ENCODE data around the gene CASP5.

DNA sequence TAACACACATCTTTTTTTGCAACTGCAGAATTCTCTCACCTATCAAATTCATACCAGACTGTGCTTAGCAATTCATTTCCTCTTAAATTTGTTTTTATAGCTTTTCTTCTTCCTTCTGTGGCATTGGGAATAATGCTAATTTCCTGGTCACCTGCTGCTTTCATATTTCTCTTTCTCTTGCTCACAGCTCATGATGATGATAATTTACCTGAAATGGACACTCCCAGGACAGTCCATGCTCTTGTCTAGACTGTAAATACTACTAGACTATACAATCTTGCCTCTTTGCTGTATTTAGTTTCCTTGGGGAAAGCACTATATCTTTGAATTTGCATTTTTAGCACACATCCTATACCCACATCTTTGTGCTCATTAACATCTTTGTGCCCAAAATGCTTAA, 15.5 kb downstream of the CASP5 start:
- TF ChIP-seq POLR2A (IDR thresholded peaks at IDR 0.05), result no peak
- TF ChIP-seq, protein P1, sequence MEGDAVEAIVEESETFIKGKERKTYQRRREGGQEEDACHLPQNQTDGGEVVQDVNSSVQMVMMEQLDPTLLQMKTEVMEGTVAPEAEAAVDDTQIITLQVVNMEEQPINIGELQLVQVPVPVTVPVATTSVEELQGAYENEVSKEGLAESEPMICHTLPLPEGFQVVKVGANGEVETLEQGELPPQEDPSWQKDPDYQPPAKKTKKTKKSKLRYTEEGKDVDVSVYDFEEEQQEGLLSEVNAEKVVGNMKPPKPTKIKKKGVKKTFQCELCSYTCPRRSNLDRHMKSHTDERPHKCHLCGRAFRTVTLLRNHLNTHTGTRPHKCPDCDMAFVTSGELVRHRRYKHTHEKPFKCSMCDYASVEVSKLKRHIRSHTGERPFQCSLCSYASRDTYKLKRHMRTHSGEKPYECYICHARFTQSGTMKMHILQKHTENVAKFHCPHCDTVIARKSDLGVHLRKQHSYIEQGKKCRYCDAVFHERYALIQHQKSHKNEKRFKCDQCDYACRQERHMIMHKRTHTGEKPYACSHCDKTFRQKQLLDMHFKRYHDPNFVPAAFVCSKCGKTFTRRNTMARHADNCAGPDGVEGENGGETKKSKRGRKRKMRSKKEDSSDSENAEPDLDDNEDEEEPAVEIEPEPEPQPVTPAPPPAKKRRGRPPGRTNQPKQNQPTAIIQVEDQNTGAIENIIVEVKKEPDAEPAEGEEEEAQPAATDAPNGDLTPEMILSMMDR (IDR thresholded peaks at IDR 0.05), result no peak
- TF ChIP-seq EP300 (IDR thresholded peaks at IDR 0.05), result no peak

All from tibial nerve (tissue), 4 donors.